ENCODE results near the gene LPIN1.
"Not testable (repeated sequence)": the region's sequence is repeated elsewhere in the genome, so short reads cannot be mapped to it uniquely, and the experiment has no call there.

Gene LPIN1

GRCh38 chr2:11812466-11813248 lies 66.2 kb downstream of the LPIN1 start:
- TF ChIP-seq POLR2A (IDR thresholded peaks at IDR 0.05; ENCODE audit: extremely low read depth, insufficient read length) (no peak), MYC (IDR thresholded peaks at IDR 0.05; ENCODE audit: low read depth, low read length) (no peak), CTCF (IDR thresholded peaks at IDR 0.05; ENCODE audit: low read depth, low read length) (no peak)
- TF ChIP-seq, protein P1, sequence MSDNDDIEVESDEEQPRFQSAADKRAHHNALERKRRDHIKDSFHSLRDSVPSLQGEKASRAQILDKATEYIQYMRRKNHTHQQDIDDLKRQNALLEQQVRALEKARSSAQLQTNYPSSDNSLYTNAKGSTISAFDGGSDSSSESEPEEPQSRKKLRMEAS (IDR thresholded peaks at IDR 0.05; ENCODE audit: low read depth, low read length), result no peak
- no peak for DNase-seq (ENCODE audit: low read depth)
- no peak overlapping the region for H3K4me3 ChIP-seq (ENCODE audit: low read depth, low read length)

DNA sequence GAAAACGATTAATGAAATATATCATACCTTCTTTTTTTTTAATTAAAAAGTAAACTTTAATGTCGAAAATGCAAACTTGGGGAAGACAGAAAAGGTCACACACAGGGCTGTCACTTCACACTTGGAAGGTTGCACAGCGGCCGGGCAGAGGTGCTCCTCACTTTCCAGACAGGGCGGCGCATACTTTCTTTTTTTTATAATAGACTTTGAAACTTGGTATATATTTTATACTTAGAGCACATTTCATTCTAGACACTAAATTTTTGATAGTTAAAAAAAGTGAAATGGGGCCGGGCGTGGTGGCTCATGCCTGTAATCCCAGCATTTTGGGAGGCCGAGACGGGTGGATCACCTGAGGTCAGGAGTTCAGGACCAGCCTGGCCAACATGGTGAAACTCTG lies 66.9 kb downstream of the LPIN1 start:
- DNase-seq (ENCODE audit: low read depth); H3K4me3 ChIP-seq (ENCODE audit: low read depth, low read length): not testable (repeated sequence)

DNA sequence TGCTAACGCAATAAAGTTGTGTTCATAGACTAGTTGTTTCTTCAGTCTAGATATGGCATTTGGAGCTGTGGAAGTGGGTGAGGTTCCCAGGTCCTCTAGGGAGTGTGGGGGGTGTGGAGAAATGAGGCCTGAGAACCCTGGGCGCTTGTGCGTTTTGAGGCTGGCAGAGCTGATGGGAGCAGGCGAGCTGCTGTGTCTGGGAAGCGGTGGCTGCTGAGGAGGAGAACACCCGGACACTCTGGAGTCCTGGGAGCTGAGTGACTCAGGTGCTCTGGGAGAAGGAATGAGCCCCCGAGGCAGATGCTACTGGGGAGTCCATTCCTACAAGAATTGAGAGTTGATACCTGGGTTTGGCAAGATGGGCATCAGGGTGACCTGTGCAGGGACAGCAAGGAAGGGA lies 67.5 kb downstream of the LPIN1 start:
- TF ChIP-seq, protein P1 (IDR thresholded peaks at IDR 0.05; ENCODE audit: low read depth, low read length), result no peak
- DNase-seq (ENCODE audit: low read depth), result no peak

GRCh38 chr2:11814979-11815510 lies 68.6 kb downstream of the LPIN1 start:
- no peak for DNase-seq (ENCODE audit: low read depth)
- TF ChIP-seq, protein P1 (IDR thresholded peaks at IDR 0.05; ENCODE audit: low read depth, low read length), result no peak
- TF ChIP-seq POLR2A (IDR thresholded peaks at IDR 0.05; ENCODE audit: extremely low read depth, insufficient read length) (no peak), MYC (IDR thresholded peaks at IDR 0.05; ENCODE audit: low read depth, low read length) (no peak), CTCF (IDR thresholded peaks at IDR 0.05; ENCODE audit: low read depth, low read length) (no peak)

More for the DNA sequence above, 67.5 kb downstream of the LPIN1 start:
- no peak overlapping the region for H3K4me3 ChIP-seq (ENCODE audit: low read depth, low read length)

GRCh38 chr2:11816935-11817334 lies 70.5 kb downstream of the LPIN1 start:
- DNase-seq (ENCODE audit: low read depth); H3K4me3 ChIP-seq (ENCODE audit: low read depth, low read length): not testable (repeated sequence)

More at GRCh38 chr2:11814979-11815510, 68.6 kb downstream of the LPIN1 start:
- no peak overlapping the region for H3K4me3 ChIP-seq (ENCODE audit: low read depth, low read length)

GRCh38 chr2:11819235-11819729 lies 72.8 kb downstream of the LPIN1 start:
- TF ChIP-seq MYC (IDR thresholded peaks at IDR 0.05; ENCODE audit: low read depth, low read length) (no peak), POLR2A (IDR thresholded peaks at IDR 0.05; ENCODE audit: extremely low read depth, insufficient read length) (no peak), CTCF (IDR thresholded peaks at IDR 0.05; ENCODE audit: low read depth, low read length) (no peak)
- TF ChIP-seq, protein P1 (IDR thresholded peaks at IDR 0.05; ENCODE audit: low read depth, low read length), result no peak
- H3K4me3 ChIP-seq (ENCODE audit: low read depth, low read length), result no peak overlapping the region
- no peak for DNase-seq (ENCODE audit: low read depth)

GRCh38 chr2:11820650-11821049 lies 74.2 kb downstream of the LPIN1 start:
- DNase-seq (ENCODE audit: low read depth), result no peak
- no peak for TF ChIP-seq CTCF (IDR thresholded peaks at IDR 0.05; ENCODE audit: low read depth, low read length)
- TF ChIP-seq POLR2A (IDR thresholded peaks at IDR 0.05; ENCODE audit: extremely low read depth, insufficient read length), result no peak
- TF ChIP-seq, protein P1 (IDR thresholded peaks at IDR 0.05; ENCODE audit: low read depth, low read length), result no peak
- no peak for TF ChIP-seq MYC (IDR thresholded peaks at IDR 0.05; ENCODE audit: low read depth, low read length)

More at GRCh38 chr2:11820650-11821049, 74.2 kb downstream of the LPIN1 start:
- H3K4me3 ChIP-seq (ENCODE audit: low read depth, low read length), result no peak overlapping the region

All from NB4 (cell line).